ENCODE measurements around the gene PECR.

- no peak for TF ChIP-seq POLR2A (IDR thresholded peaks at IDR 0.05)
- TF ChIP-seq, protein P1, sequence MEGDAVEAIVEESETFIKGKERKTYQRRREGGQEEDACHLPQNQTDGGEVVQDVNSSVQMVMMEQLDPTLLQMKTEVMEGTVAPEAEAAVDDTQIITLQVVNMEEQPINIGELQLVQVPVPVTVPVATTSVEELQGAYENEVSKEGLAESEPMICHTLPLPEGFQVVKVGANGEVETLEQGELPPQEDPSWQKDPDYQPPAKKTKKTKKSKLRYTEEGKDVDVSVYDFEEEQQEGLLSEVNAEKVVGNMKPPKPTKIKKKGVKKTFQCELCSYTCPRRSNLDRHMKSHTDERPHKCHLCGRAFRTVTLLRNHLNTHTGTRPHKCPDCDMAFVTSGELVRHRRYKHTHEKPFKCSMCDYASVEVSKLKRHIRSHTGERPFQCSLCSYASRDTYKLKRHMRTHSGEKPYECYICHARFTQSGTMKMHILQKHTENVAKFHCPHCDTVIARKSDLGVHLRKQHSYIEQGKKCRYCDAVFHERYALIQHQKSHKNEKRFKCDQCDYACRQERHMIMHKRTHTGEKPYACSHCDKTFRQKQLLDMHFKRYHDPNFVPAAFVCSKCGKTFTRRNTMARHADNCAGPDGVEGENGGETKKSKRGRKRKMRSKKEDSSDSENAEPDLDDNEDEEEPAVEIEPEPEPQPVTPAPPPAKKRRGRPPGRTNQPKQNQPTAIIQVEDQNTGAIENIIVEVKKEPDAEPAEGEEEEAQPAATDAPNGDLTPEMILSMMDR (IDR thresholded peaks at IDR 0.05) = peak; percentile 64 to 92 (median 76)
These were observed 47.5 kb downstream of the PECR start for GRCh38 chr2:216034065-216034464.
